ENCODE results near the gene NFATC3. TPM values are rescaled to one million over a fixed set of nuclear protein-coding genes. Genes with fewer than 3 reads are reported as not detected.
A peak's percentile ranks its signal among the peaks of the same experiment; 100 is the strongest.

NFATC3 gene
- polyA plus RNA-seq, 3 donors = 14.3 to 21.8 (median 15.8) TPM

DNA sequence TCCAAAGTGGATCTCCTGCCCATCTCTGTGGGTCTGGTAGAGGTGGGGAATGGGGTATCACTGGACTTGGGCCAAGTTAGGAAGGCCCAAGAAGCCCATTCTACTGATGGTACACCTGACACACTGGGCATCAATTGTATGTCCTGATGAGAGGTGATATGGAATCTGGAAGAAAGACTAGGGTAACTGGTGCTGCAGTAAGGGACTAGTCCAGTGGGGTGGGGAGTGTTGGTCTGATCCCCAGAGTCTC lies 5.9 kb upstream of the NFATC3 start:
- no peaks in the 10 kb centered on the region for H4K20me1 ChIP-seq (ENCODE audit: insufficient read depth, low read length)
- H3K9me3 Mint-ChIP-seq = no peaks in the 10 kb centered on the region
- no peaks in the 10 kb centered on the region for H3K27me3 ChIP-seq (ENCODE audit: control insufficient read depth in 2 of 2, insufficient read depth in 2 of 2, low read length in 2 of 2)
- H3K4me2 ChIP-seq (replicated peaks; ENCODE audit: extremely low read depth, low read length, poor library complexity, severe bottlenecking) = peak overlapping the region; percentile 73
- TF ChIP-seq, protein P1, sequence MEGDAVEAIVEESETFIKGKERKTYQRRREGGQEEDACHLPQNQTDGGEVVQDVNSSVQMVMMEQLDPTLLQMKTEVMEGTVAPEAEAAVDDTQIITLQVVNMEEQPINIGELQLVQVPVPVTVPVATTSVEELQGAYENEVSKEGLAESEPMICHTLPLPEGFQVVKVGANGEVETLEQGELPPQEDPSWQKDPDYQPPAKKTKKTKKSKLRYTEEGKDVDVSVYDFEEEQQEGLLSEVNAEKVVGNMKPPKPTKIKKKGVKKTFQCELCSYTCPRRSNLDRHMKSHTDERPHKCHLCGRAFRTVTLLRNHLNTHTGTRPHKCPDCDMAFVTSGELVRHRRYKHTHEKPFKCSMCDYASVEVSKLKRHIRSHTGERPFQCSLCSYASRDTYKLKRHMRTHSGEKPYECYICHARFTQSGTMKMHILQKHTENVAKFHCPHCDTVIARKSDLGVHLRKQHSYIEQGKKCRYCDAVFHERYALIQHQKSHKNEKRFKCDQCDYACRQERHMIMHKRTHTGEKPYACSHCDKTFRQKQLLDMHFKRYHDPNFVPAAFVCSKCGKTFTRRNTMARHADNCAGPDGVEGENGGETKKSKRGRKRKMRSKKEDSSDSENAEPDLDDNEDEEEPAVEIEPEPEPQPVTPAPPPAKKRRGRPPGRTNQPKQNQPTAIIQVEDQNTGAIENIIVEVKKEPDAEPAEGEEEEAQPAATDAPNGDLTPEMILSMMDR (IDR thresholded peaks at IDR 0.05) = no peak
- peak overlapping the region in 1 of 2 donors; percentile 85 for H3K4me3 Mint-ChIP-seq
- peaks cover 40 to 48% of the 10 kb centered on the region in 2 donors for H3K36me3 ChIP-seq (replicated peaks in 1 of 2; ENCODE audit: control insufficient read depth in 1 of 2, insufficient read depth in 2 of 2, low read length in 2 of 2)
- H3K4me3 ChIP-seq (replicated peaks in 1 of 3; ENCODE audit: low read depth in 2 of 3, low read length in 3 of 3) = peak overlapping the region in 1 of 3 experiments; percentile 60
- no peak for DNase-seq
- peaks cover 11% of the 10 kb centered on the region for H3K79me2 ChIP-seq (ENCODE audit: insufficient read depth, low read length)
- peaks cover 73 to 76% of the 10 kb centered on the region in 2 donors for H3K4me1 ChIP-seq (ENCODE audit: control insufficient read depth in 1 of 2, insufficient read depth in 2 of 2, low read length in 2 of 2)
- peaks cover 74% of the 10 kb centered on the region for H3K4me1 Mint-ChIP-seq
- peak overlapping the region; percentile 79 for H2AFZ ChIP-seq (ENCODE audit: insufficient read depth, low read depth, low read length, poor library complexity, severe bottlenecking)
- H3K36me3 Mint-ChIP-seq = peaks cover 40 to 58% of the 10 kb centered on the region in 2 donors
- intact Hi-C loops (cut with micrococcal nuclease) = no loop called here
- peaks cover 0 to 2% (median 0%) of the 10 kb centered on the region in 3 donors for H3K27me3 Mint-ChIP-seq (ENCODE audit: low read depth in 3 of 3)
- H3K27ac Mint-ChIP-seq = peak overlapping the region; percentile 84 to 93 (median 90)
- H3K9ac ChIP-seq (ENCODE audit: insufficient read depth, low read length, poor library complexity, severe bottlenecking) = peak overlapping the region; percentile 36
- peak overlapping the region; percentile 65 to 80 for H3K27ac ChIP-seq (ENCODE audit: low read depth in 1 of 2, low read length in 2 of 2)
- H3K9me3 ChIP-seq (replicated peaks in 1 of 2; ENCODE audit: control insufficient read depth in 1 of 2, insufficient read depth in 1 of 2, low read length in 2 of 2) = no peaks in the 10 kb centered on the region

GRCh38 chr16:68079626-68080344 lies 5.4 kb upstream of the NFATC3 start:
- peak overlapping the region; percentile 36 for H3K9ac ChIP-seq (ENCODE audit: insufficient read depth, low read length, poor library complexity, severe bottlenecking)

More at GRCh38 chr16:68079626-68080344, 5.4 kb upstream of the NFATC3 start:
- Mint-ChIP-seq H3K27ac (peak overlapping the region; percentile 84 to 93 (median 90)), H3K9me3 (no peaks in the 10 kb centered on the region), H3K27me3 (ENCODE audit: low read depth in 3 of 3) (peaks cover 0 to 2% (median 0%) of the 10 kb centered on the region in 3 donors), H3K4me1 (peaks cover 71% of the 10 kb centered on the region), H3K36me3 (peaks cover 35 to 53% of the 10 kb centered on the region in 2 donors), H3K4me3 (peak overlapping the region; percentile 62 to 85)
- 4% methylated on average over 5 of the region's 13 CpGs for WGBS (ENCODE audit: insufficient coverage)
- H3K27me3 ChIP-seq (ENCODE audit: control insufficient read depth in 2 of 2, insufficient read depth in 2 of 2, low read length in 2 of 2) = no peaks in the 10 kb centered on the region
- H4K20me1 ChIP-seq (ENCODE audit: insufficient read depth, low read length) = no peaks in the 10 kb centered on the region
- peak overlapping the region in 1 of 3 experiments; percentile 60 for H3K4me3 ChIP-seq (replicated peaks in 1 of 3; ENCODE audit: low read depth in 2 of 3, low read length in 3 of 3)
- H3K27ac ChIP-seq (ENCODE audit: low read depth in 1 of 2, low read length in 2 of 2) = peak overlapping the region; percentile 65 to 80
- TF ChIP-seq, protein P1 (IDR thresholded peaks at IDR 0.05) = no peak
- intact Hi-C loops (cut with micrococcal nuclease) = loop anchor here (5.0 to 10.0 kb wide), 6 partner anchors 165 to 1555 kb away; partner anchors contain the start of genes C16orf86 (in 2 of the 2), ENKD1 (in 2 of the 2), ACD (in 1 of the 2) and GFOD2 (in 1 of the 2)
- peak overlapping the region; percentile 73 for H3K4me2 ChIP-seq (replicated peaks; ENCODE audit: extremely low read depth, low read length, poor library complexity, severe bottlenecking)
- H3K4me1 ChIP-seq (ENCODE audit: control insufficient read depth in 1 of 2, insufficient read depth in 2 of 2, low read length in 2 of 2) = peaks cover 70 to 76% of the 10 kb centered on the region in 2 donors
- H2AFZ ChIP-seq (ENCODE audit: insufficient read depth, low read depth, low read length, poor library complexity, severe bottlenecking) = peak overlapping the region; percentile 79
- H3K79me2 ChIP-seq (ENCODE audit: insufficient read depth, low read length) = peaks cover 11% of the 10 kb centered on the region
- H3K9me3 ChIP-seq (replicated peaks in 1 of 2; ENCODE audit: control insufficient read depth in 1 of 2, insufficient read depth in 1 of 2, low read length in 2 of 2) = no peaks in the 10 kb centered on the region
- peak; percentile 50 to 59 (median 54) for DNase-seq
- H3K36me3 ChIP-seq (replicated peaks in 1 of 2; ENCODE audit: control insufficient read depth in 1 of 2, insufficient read depth in 2 of 2, low read length in 2 of 2) = peaks cover 35 to 43% of the 10 kb centered on the region in 2 donors

Measured in CD14-positive monocyte (primary cell).